T-helper 9 cell (primary cell): ENCODE measurements around the gene NOL4L.

Experiments
- DNase-seq: peaks from one replicate; pipeline ENCODE4 v3.0.0-alpha.2; 2020

Gene NOL4L

GRCh38 chr20:32613192-32614053 lies 28.3 kb upstream of the NOL4L start:
- DNase-seq = no peak

GRCh38 chr20:32612351-32613191 lies 27.4 kb upstream of the NOL4L start:
- DNase-seq = no peak

GRCh38 chr20:32611868-32612267 lies 26.7 kb upstream of the NOL4L start:
- no peak for DNase-seq

DNA sequence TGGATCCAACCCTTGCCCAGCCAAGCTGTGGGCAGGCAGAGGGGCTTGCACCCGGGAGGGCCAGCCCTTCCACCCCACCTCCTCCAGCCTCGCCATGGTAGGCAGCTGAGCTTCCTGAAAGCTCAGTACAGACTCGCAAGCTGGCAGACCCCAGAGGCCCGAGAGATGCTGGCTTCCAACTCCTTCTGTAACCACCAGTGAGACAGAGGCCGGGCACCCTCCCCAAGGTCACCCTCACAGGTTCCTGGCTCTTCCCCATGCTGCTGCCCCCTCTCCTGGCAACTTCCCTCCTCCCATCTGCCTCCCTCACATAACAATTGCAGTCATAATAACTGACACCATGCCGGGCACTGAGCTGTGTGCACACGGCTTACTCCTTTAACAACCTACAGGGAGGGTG lies 26.2 kb upstream of the NOL4L start:
- no peak for DNase-seq

GRCh38 chr20:32610472-32611218 lies 25.5 kb upstream of the NOL4L start:
- DNase-seq = no peak

DNA sequence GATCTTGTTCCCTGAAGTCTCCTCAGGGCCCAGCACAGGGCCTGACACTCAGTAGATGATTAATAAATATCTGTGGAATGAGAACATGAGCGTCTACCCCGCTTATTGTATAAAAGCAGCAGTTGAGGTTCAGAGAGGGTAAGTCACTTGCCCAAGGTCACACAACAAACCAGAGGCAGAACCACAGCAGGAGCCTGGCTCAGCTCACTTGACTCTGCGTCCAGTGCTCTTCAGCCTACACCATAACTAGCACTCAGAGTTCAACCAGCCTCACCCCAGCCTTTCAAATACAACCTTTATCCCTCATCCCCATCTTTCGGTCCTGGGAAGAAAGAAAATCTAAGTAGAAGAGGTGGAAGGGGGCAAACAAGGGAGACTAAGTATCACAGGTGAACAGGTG lies 24.9 kb upstream of the NOL4L start:
- no peak for DNase-seq

- no peak for DNase-seq
These were observed 24.1 kb upstream of the NOL4L start for GRCh38 chr20:32609111-32609773.

GRCh38 chr20:32608664-32609015 lies 23.5 kb upstream of the NOL4L start:
- no peak for DNase-seq

DNA sequence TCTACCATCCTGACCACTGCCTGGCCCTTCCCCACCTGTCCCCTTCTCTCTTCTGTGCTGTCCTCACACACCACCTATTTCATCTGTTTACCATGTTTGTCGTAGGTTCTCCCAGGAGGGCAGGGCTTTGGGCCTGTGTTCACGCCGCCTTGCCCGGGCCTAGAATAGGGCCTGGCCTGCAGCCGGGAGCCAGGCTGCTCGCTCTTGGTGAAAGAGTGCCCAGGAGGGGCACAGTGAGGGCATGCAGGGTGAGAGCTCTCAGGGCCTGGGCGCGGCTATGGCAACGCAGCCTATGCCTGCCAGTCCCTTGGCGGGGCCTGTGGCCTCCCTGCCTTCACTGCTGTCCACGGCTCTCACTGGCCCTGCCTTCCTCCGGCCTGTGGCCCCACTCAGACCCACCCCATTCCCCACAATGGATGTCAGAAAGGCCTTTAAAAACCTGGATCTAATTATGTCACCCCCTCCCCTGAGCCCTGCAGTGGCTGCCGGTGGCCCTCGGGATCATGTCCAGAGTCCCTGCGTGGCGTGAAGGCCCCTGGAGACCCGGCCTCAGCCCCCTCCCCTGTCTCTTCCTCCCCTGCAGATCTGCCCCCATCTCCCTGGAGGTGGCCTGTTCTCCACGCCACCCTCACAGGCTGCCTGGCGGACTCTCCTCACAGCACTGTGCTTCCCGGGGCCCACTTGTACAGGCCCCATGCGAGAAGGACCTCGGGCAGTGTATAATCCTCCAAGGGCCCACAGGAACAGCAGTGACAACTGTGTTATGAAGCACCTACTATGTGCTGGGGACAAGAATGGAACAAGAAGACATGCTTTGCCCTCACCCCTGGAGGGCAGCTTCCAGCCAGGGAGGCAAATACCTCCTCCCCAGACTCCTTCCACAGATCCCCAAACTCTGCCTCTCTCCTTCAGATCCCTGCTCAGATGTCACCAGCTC lies 22.9 kb upstream of the NOL4L start:
- DNase-seq = no peak

- DNase-seq = no peak
These were observed 22.2 kb upstream of the NOL4L start for GRCh38 chr20:32607324-32607723.

DNA sequence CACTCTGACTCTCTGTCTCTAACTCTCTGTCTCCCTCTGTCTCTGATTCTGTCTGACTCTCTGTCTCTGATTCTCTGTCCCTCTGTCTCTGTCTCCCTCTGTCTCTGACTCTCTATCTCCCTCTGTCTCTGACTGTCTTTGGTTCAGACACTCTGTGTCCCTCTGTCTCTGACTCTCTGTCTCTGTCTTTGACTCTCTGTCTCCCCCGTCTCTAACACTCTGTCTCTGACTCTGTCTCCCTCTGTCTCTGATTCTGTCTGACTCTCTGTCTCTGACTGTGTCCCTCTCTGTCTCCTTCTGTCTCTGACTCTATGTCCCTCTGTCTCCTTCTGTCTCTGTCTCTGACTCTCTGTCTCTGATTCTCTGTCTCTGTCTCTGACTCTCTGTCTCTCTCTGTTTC lies 21.7 kb upstream of the NOL4L start:
- DNase-seq = no peak

GRCh38 chr20:32606107-32606506 lies 21.0 kb upstream of the NOL4L start:
- DNase-seq = no peak

GRCh38 chr20:32605167-32605656 lies 20.1 kb upstream of the NOL4L start:
- DNase-seq = no peak

- DNase-seq = no peak
These were observed 18.1 kb upstream of the NOL4L start for GRCh38 chr20:32603046-32603726.

- no peak for DNase-seq
These were observed 17.1 kb upstream of the NOL4L start for GRCh38 chr20:32602273-32602672.

- DNase-seq = no peak
These were observed 15.6 kb upstream of the NOL4L start for GRCh38 chr20:32600681-32601237.

DNA sequence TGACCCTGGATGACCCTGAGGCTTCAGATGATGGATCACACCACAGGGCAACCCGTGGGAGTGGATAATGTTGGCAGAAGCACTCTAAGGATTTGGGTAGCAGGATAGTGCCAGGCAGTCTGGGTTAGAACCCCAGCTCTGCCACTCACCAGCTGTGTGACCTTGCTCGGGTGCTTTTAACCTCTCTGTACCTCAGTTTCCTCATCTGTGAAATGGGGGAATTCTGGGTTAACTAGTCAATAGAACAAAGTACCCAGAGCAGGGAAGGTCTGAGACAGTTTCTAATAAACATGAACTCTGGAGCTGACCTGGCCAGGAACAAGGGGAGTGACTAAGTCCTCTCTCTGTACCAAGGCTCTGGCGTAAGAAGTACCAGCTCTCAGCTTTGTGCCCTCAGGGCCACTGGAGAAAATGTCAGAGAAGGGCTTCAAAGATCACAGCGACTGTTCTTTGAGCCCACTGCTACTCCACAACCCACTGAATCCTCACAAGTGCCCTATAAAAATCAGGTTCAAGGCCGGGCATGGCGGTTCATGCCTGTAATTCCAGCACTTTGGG lies 14.7 kb upstream of the NOL4L start:
- DNase-seq = no peak

GRCh38 chr20:32598606-32599005 lies 13.5 kb upstream of the NOL4L start:
- DNase-seq = no peak

- DNase-seq = no peak
These were observed 12.6 kb upstream of the NOL4L start for GRCh38 chr20:32597714-32598113.

GRCh38 chr20:32596681-32597252 lies 11.6 kb upstream of the NOL4L start:
- no peak for DNase-seq
